Psoas muscle (tissue), 8 donors: ENCODE results near the gene CFAP92. TPM values are rescaled to one million over a fixed set of nuclear protein-coding genes. Genes with fewer than 3 reads are reported as not detected.

ENCODE experiments used
- ATAC-seq, 4 donors: fragments of 200-7000 bp; cut with Tn5 transposase; one replicate each; pipeline ENCODE4 v1.9.1; 2020; ENCODE audit warnings: moderate library complexity in 3 of 4, mild to moderate bottlenecking in 2 of 4
- DNase-seq, 2 donors: peaks; one replicate each; pipeline ENCODE4 v3.0.0-alpha.2; 2020
- H3K27ac ChIP-seq: fragments of 200-600 bp; one replicate; pipeline ENCODE4 v1.8.0; 2022
- H3K27me3 ChIP-seq, 3 donors: fragments of 200-600 bp in 1 of 3; one replicate each; pipeline versions ENCODE4 v1.6.1 to v1.8.0; 2013 to 2022; ENCODE audit warnings: low read length in 2 of 3, mild to moderate bottlenecking in 2 of 3, moderate library complexity in 1 of 3; ENCODE audit not compliant: insufficient read depth in 3 of 3
- H3K36me3 ChIP-seq, 2 donors: fragments of 200-600 bp in 1 of 2; one replicate each; pipeline versions ENCODE4 v1.6.1 to v1.8.0; 2013 to 2022; ENCODE audit warnings: low read depth in 1 of 2, mild to moderate bottlenecking in 1 of 2, moderate library complexity in 1 of 2; ENCODE audit not compliant: insufficient read depth in 1 of 2
- H3K4me1 ChIP-seq: fragments of 200-600 bp; one replicate; pipeline ENCODE4 v1.8.0; 2022
- H3K4me3 ChIP-seq: fragments of 200-600 bp; one replicate; pipeline ENCODE4 v1.8.0; 2022; ENCODE audit warnings: mild to moderate bottlenecking
- H3K9me3 ChIP-seq: fragments of 200-600 bp; one replicate; pipeline ENCODE4 v1.8.0; 2022
- WGBS, 3 donors: extraction: QIAGEN DNeasy Blood & Tissue Kit; methylation state at CpG; one replicate each; pipeline versions ENCODE4 v1.1.6 to v1.1.7; 2013; 5-methylcytosine and 5-hydroxymethylcytosine counted together
- intact Hi-C, 2 donors: fragments of 100-400 bp; cut with DNase I; formaldehyde crosslinking; loops; one replicate each; pipeline versions ENCODE4 v1.11.0 to v1.14.2; 2022
- polyA plus RNA-seq, 3 donors: library from polyadenylated mRNA; stranded (reverse); fragments of 200-250 nt; gene quantifications; one replicate each; pipeline ENCODE4 v1.2.3, GENCODE V29; 2013
- total RNA-seq, 4 donors: library from RNA; stranded (reverse); fragmentation: NEBNext Ultra II Directional in 2 of 4; extraction: Animal tissue kit (Norgen Biotek cat#: 25700) in 2 of 4; gene quantifications; one replicate each; pipeline versions ENCODE4 v1.2.1 to v1.2.4, GENCODE V29; 2021 to 2023
- TF ChIP-seq, protein P1 (sequence below): fragments of 200-600 bp; IDR thresholded peaks from one replicate; pipeline ENCODE4 v1.8.0; 2022; ENCODE audit warnings: antibody characterized with exemption
- donor health status: healthy with polysubstance abuse.
- donor health status: DM: no; HTN: no; CAD: no; lungs with moderate emphysema.
- donor health status: Bipolar disorder and iron deficiency.
- donor health status: healthy.
- donor health status: DM: yes; HTN: yes; CAD: no.
- donor health status: DM: no; HTN: no; CAD: no.
- donor health status: DM: no; HTN: no; CAD: no.
- donor health status: DM: yes; HTN: yes; CAD: no.

CFAP92 gene
- total and polyA plus RNA-seq, 7 donors = 0.07 to 0.86 (median 0.15) TPM

DNA sequence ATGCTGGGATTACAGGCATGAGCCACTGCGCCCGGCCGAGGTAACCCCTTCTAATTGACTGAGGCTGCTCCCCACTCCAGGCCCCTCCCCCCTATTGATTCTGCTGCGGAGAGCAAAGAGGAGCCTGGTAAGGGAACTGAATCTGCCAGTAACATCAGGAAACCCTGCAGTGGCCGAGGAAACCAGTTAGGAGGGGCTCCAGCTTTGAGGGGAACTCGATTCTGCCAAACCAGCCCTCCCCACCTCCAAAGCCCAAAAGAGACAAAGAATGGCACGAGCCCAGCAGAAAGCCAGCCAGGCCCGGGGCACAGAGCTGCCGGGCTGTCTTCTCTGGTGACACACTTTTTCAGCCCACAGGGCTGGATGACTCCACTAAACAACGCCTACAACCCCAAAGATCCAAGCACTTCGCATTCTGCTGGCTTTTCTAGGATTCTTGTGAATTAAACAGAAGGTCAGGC lies 129.5 kb downstream of the CFAP92 start:
- intact Hi-C loops = no loop called here
- Histone ChIP-seq H3K27ac (no peak overlapping the region), H3K9me3 (peaks cover 9% of the 10 kb centered on the region), H3K27me3 (no peaks in the 10 kb centered on the region), H3K4me1 (no peaks in the 10 kb centered on the region), H3K36me3 (no peaks in the 10 kb centered on the region), H3K4me3 (no peak overlapping the region)
- ATAC-seq (peak; percentile 17 to 60 (median 34)), DNase-seq (no peak)
- 24 to 34% (median 34%) methylated on average over 11 of the region's 11 CpGs for WGBS, 3 donors
- TF ChIP-seq, protein P1, sequence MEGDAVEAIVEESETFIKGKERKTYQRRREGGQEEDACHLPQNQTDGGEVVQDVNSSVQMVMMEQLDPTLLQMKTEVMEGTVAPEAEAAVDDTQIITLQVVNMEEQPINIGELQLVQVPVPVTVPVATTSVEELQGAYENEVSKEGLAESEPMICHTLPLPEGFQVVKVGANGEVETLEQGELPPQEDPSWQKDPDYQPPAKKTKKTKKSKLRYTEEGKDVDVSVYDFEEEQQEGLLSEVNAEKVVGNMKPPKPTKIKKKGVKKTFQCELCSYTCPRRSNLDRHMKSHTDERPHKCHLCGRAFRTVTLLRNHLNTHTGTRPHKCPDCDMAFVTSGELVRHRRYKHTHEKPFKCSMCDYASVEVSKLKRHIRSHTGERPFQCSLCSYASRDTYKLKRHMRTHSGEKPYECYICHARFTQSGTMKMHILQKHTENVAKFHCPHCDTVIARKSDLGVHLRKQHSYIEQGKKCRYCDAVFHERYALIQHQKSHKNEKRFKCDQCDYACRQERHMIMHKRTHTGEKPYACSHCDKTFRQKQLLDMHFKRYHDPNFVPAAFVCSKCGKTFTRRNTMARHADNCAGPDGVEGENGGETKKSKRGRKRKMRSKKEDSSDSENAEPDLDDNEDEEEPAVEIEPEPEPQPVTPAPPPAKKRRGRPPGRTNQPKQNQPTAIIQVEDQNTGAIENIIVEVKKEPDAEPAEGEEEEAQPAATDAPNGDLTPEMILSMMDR = no peak

DNA sequence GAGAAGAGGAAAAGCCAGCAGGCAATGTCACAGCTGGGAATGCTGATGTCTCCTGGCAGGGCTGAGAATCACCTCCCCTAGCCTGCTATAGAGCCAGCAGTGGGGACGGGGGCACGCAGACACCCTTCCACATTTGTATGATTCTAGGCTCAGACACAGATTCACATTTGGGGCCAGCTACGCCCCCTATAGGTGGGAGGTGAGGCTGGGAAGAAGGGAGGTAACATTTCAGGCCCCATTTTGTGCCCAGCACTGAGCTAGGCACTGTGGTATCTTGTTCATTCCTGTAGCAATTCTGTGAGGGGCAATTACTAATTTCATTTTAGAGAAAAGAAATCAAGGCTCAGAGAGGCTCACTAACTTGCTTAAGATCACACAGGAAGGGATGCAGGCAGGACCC lies 130.3 kb downstream of the CFAP92 start:
- TF ChIP-seq, protein P1 = no peak
- intact Hi-C loops = no loop called here
- Histone ChIP-seq H3K4me3 (no peak overlapping the region), H3K27me3 (no peaks in the 10 kb centered on the region), H3K36me3 (no peaks in the 10 kb centered on the region), H3K4me1 (no peaks in the 10 kb centered on the region), H3K9me3 (peaks cover 12% of the 10 kb centered on the region), H3K27ac (no peak overlapping the region)
- ATAC-seq (peak in 2 of 4 donors; percentile 52 to 56), DNase-seq (no peak)
- WGBS, 3 donors = 47 to 58% (median 50%) methylated on average over 3 of the region's 3 CpGs

DNA sequence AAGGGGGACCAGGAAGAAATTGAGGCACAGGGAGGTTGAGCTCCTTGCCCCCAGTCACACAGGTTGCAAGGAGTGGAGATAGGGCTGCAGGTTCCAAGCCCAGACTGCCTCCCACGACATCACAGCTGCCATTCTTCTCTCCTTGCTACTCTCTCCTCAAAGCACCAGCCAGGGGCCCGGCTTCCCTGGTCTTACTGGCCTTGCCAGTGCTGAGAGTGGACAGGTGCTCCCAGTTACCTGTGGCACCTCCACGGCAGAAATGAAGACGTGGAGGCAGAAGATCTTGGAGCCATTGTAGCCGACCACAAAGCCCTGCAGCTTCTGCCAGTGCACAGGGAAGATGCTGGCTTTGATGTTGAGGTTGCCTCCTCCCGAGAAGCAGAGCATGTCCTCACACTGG lies 132.4 kb downstream of the CFAP92 start:
- no peak for ATAC-seq

More for the DNA sequence above, 132.4 kb downstream of the CFAP92 start:
- H3K4me3 ChIP-seq = no peak overlapping the region
- no peak for DNase-seq
- TF ChIP-seq, protein P1 = no peak
- H3K9me3 ChIP-seq = peaks cover 12% of the 10 kb centered on the region
- H3K36me3 ChIP-seq = no peaks in the 10 kb centered on the region
- intact Hi-C loops = no loop called here
- H3K27me3 ChIP-seq = no peaks in the 10 kb centered on the region
- WGBS, 3 donors = 77 to 92% (median 89%) methylated on average over 6 of the region's 6 CpGs
- H3K27ac ChIP-seq = no peak overlapping the region
- H3K4me1 ChIP-seq = no peaks in the 10 kb centered on the region

Other genes starting within 250 kb of the CFAP92 start
- gene ACAD9, start 114.5 kb downstream of the CFAP92 start, total RNA-seq = 10 to 100 TPM; 23.9 to 47.8 (median 32.6) TPM
- gene ACAD9, start 114.5 kb downstream of the CFAP92 start, polyA plus RNA-seq = 10 to 100 TPM; 17.0 to 30.0 (median 23.4) TPM
- 1 to 10 TPM in 2 of 4 donors, under 1 TPM in 2; 0.38 to 1.5 (median 0.74) TPM for gene EFCC1, start 7.2 kb upstream of the CFAP92 start, total RNA-seq
- gene EFCC1, start 7.2 kb upstream of the CFAP92 start, polyA plus RNA-seq = under 1 TPM; 0.11 to 0.68 (median 0.26) TPM
- gene GP9, start 66.7 kb upstream of the CFAP92 start, total RNA-seq = not detected
- under 1 TPM; 0.04 to 0.21 (median 0.09) TPM for gene GP9, start 66.7 kb upstream of the CFAP92 start, polyA plus RNA-seq
- gene RAB43, start 127.7 kb upstream of the CFAP92 start, total RNA-seq = 1 to 10 TPM; 1.6 to 5.1 (median 2.6) TPM
- gene RAB43, start 127.7 kb upstream of the CFAP92 start, polyA plus RNA-seq = 1 to 10 TPM in 2 of 3 donors, under 1 TPM in 1; 0.62 to 1.3 (median 1.2) TPM
- gene ISY1, start 167.0 kb upstream of the CFAP92 start, total RNA-seq = 10 to 100 TPM; 25.9 to 39.3 (median 31.7) TPM
- 10 to 100 TPM; 27.6 to 56.0 (median 42.8) TPM for gene ISY1, start 167.0 kb upstream of the CFAP92 start, polyA plus RNA-seq
- gene CNBP, start 189.8 kb upstream of the CFAP92 start, total RNA-seq = 100 to 1,000 TPM; 754 to 850 (median 816) TPM
- gene CNBP, start 189.8 kb upstream of the CFAP92 start, polyA plus RNA-seq = 100 to 1,000 TPM; 423 to 678 (median 575) TPM